ENCODE results near the gene FARP1.

- no peak for TF ChIP-seq POLR2A (IDR thresholded peaks at IDR 0.05; ENCODE audit: low read depth)
- no peak for TF ChIP-seq CTCF (IDR thresholded peaks at IDR 0.05)
- no peak for TF ChIP-seq EP300 (IDR thresholded peaks at IDR 0.05)
Observed at GRCh38 chr13:98240974-98241373, 98.1 kb downstream of the FARP1 start.

Data from esophagus muscularis mucosa (tissue), 4 donors.